ENCODE measurements around the gene PELI2. TPM values are rescaled to one million over a fixed set of nuclear protein-coding genes. Genes with fewer than 3 reads are reported as not detected.

Gene PELI2
- total RNA-seq, 1 donor from 2014 or later, result 15.5 TPM

- no peak for DNase-seq (ENCODE audit: low spot score)
These were observed 126.1 kb downstream of the PELI2 start for GRCh38 chr14:56244138-56244789.

GRCh38 chr14:56247495-56248200 is 129.4 kb downstream of the PELI2 start:
- DNase-seq (ENCODE audit: low spot score), result no peak

- no peak for DNase-seq (ENCODE audit: low spot score)
These were observed 130.2 kb downstream of the PELI2 start for GRCh38 chr14:56248442-56248841.

DNA sequence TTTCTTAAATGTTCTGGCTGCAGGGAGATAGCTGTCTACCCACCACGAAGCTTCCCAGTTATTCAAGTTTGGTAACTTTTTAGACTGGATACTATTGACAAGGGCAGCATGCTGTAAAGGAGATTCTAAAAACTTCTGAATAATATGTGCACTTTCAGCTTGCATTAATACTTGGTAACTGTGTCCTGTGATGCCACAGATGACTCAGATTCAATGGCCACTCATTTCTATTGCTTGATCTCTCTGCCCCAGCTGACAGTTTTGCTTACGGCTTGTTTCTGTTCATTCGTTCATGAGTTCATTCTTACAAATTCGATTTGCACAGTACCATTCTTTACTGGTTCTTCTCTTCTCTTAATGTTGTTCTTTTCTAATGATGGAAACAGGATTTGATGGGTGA is 142.8 kb downstream of the PELI2 start:
- DNase-seq (ENCODE audit: low spot score), result no peak

GRCh38 chr14:56262530-56262929 is 144.3 kb downstream of the PELI2 start:
- no peak for DNase-seq (ENCODE audit: low spot score)

- DNase-seq (ENCODE audit: low spot score), result no peak
These were observed 149.8 kb downstream of the PELI2 start for GRCh38 chr14:56268039-56268438.

- no peak for DNase-seq (ENCODE audit: low spot score)
These were observed 150.5 kb downstream of the PELI2 start for GRCh38 chr14:56268673-56269072.

DNA sequence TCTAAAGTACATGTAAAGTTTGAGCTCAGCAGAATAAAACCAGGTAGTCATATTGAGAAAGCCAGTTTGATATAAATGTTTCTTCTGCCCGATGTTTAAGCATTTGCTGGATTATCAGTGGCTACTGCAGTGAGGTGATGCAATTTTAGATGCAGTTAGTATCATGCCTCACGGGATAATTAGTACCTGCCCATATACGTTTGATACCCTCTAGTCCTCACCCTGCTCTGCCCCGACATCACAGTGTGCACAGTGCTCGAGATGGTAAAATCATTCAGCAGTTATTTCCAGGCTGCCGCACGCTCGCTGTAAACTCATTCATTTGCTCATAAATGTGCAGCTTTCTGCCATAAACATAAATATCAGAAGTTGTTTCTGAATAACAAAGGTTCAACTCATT is 152.7 kb downstream of the PELI2 start:
- no peak for DNase-seq (ENCODE audit: low spot score)

- DNase-seq (ENCODE audit: low spot score), result no peak
These were observed 153.8 kb downstream of the PELI2 start for GRCh38 chr14:56271970-56272369.

DNA sequence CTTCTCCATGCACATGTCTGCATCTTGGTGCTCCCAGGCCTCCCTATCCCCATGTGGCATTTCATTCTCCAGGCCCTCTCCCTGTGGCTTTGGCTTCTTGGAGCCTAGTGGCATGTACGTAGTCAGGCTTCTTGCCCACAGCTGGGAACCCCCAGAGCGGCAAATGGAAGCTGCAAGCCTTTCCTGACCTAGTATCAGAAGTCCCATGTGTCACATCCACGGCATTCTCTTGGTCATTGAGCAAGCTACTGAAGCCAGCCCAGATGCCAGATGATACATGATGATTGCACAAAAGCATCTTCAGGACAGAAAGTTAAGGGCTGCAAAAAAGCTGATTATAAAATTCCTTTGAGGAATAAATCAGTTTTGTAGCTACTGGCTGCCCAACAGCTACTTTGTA is 154.9 kb downstream of the PELI2 start:
- no peak for DNase-seq (ENCODE audit: low spot score)

GRCh38 chr14:56273951-56274350 is 155.7 kb downstream of the PELI2 start:
- no peak for DNase-seq (ENCODE audit: low spot score)

- no peak for DNase-seq (ENCODE audit: low spot score)
These were observed 156.3 kb downstream of the PELI2 start for GRCh38 chr14:56274556-56274955.

- DNase-seq (ENCODE audit: low spot score), result no peak
These were observed 157.9 kb downstream of the PELI2 start for GRCh38 chr14:56276108-56276507.

GRCh38 chr14:56278383-56278782 is 160.2 kb downstream of the PELI2 start:
- DNase-seq (ENCODE audit: low spot score), result no peak

DNA sequence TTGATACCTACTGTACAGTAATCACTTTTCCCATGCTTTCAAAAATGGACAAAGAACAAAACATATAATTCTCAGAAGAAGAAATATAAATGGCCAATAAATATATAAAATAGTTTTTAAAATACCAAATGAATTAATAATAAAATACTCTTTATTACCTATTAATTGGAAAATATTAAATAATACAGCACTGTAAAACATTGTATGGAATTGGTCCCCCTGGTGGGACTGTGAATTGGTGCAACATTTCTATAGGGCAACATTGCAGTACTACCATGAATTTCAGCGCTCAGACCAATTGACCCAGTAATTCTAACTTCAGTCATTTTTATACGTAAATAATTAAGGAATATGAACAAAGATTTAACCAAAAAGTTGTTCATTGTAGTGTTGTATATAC is 162.6 kb downstream of the PELI2 start:
- no peak for DNase-seq (ENCODE audit: low spot score)

- no peak for DNase-seq (ENCODE audit: low spot score)
These were observed 164.0 kb downstream of the PELI2 start for GRCh38 chr14:56282179-56282578.

DNA sequence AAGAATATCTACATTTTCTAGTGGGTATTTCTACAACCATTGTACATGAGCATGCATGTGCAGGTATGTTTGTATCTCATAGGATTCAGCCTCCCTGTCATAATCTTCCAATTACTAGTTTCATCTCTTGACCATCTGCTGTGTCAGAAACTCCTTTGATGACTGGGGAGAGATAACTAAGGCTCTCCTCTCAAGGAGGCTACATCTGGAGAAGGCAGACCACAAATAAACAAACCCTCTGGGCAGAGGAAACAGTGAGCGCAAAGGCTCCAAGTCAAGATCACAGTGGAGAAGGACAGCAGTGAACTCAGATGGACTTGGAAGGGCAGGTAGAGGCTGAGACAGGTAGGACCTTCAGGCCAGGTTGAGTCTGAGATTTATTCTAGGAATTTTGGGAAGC is 166.4 kb downstream of the PELI2 start:
- no peak for DNase-seq (ENCODE audit: low spot score)

GRCh38 chr14:56289155-56289554 is 170.9 kb downstream of the PELI2 start:
- DNase-seq (ENCODE audit: low spot score), result no peak

DNA sequence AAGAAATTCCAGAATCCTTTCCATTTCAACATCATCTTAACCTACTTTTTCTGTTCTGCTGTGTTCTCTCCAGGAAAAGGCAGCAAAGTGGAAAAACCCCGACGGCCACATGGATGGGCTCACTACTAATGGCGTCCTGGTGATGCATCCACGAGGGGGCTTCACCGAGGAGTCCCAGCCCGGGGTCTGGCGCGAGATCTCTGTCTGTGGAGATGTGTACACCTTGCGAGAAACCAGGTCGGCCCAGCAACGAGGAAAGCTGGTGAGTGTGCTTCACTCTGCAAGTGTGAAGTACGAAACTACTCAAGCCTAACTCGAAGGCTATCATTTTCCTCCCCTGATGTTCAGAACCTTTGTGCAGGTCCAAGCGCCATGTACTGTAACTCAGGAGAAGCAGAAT is 172.0 kb downstream of the PELI2 start:
- no peak for DNase-seq (ENCODE audit: low spot score)

GRCh38 chr14:56292970-56293369 is 174.8 kb downstream of the PELI2 start:
- DNase-seq (ENCODE audit: low spot score), result no peak

DNA sequence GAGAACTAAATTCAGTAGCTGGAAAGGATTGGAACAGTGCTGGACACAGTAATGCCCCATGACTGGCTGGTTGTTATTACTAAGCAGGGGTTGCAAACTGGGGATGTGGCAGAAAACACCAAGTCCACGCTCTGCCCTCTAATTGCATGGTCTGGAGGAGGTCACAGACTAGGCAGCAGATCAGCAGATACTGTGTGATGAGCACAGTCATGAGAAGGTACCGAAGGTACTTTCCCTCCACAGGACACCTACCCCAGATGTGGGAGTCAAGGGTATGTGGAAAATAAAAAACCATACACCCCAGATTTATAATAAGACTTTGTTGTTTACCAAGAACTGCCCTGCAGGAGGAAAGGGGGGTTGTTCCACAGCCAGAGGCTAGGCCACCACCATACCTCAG is 175.3 kb downstream of the PELI2 start:
- no peak for DNase-seq (ENCODE audit: low spot score)

DNA sequence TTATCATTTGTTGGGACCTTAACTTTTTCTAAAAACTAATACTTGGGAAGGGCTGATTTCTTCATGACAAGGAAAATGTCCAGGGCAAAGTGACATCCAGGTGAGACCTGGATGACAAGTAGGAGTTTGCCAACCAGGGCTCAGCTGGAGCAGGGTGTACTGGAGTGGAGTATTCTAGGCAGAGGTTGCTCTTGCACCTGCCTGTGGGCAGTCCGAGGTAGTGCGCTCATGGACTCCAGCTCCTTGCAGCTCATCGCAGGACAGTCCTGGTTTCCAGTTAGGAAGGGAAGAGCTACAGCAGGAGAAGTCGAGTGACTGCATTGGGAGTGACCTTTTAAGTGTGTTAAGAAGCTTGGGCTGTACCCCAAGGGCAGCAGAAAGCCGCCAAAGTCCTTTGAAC is 175.9 kb downstream of the PELI2 start:
- no peak for DNase-seq (ENCODE audit: low spot score)

- DNase-seq (ENCODE audit: low spot score), result no peak
These were observed 177.5 kb downstream of the PELI2 start for GRCh38 chr14:56295743-56296142.

- DNase-seq (ENCODE audit: low spot score), result no peak
These were observed 179.2 kb downstream of the PELI2 start for GRCh38 chr14:56297449-56297848.
